Left ventricle myocardium superior (tissue), 1 donor: Measurements from ENCODE around the gene CYP11A1. TPM values are rescaled to one million over a fixed set of nuclear protein-coding genes. Genes with fewer than 3 reads are reported as not detected.

Source experiments
- ATAC-seq: fragments of 200-7000 bp; cut with Tn5 transposase; one replicate; pipeline ENCODE4 v1.9.1; 2020; ENCODE audit warnings: mild to moderate bottlenecking, moderate library complexity
- DNase-seq: peaks from one replicate; pipeline ENCODE4 v3.0.0-alpha.2; 2020
- intact Hi-C: fragments of 100-400 bp; cut with micrococcal nuclease; formaldehyde crosslinking; loops from one replicate; pipeline ENCODE4 v1.11.0; 2022
- long read RNA-seq: library from polyadenylated mRNA; unstranded; transcript quantifications from one replicate; pipeline ENCODE4 v2.0.0, GENCODE V29; 2021
- total RNA-seq: library from RNA; stranded (reverse); fragmentation: NEBNext Ultra II Directional; extraction: Animal tissue kit (Norgen Biotek cat#: 25700); gene quantifications from one replicate; pipeline ENCODE4 v1.2.1, GENCODE V29; 2021
- donor health status: DM: no; HTN: yes; CAD: no; lungs with severe emphysema.

The CYP11A1 gene
- 0.55 TPM for total RNA-seq
- long read RNA-seq, partial matches to known transcripts, result 0 of 1 reads
- long read RNA-seq, other reads (novel, unspliced or antisense), result 1 of 1 reads

- ATAC-seq, result no peak
- intact Hi-C loops, result no loop called here
- no peak for DNase-seq
These were observed at the start of gene CYP11A1 for GRCh38 chr15:74367296-74367854. CYP11A1 (minus strand) TSS chr15:74367646; CDS start chr15:74367585, 61 bp downstream.

- DNase-seq (peak; percentile 49), ATAC-seq (peak; percentile 50)
- intact Hi-C loops, result no loop called here
These were observed 49.8 kb upstream of the CYP11A1 start for GRCh38 chr15:74417225-74417624.

GRCh38 chr15:74415966-74416916 lies 48.8 kb upstream of the CYP11A1 start:
- no peak for DNase-seq
- intact Hi-C loops, result no loop called here
- ATAC-seq, result no peak

- ATAC-seq (no peak), DNase-seq (no peak)
- intact Hi-C loops, result no loop called here
These were observed 47.3 kb upstream of the CYP11A1 start for GRCh38 chr15:74414603-74415338.

GRCh38 chr15:74414081-74414580 lies 46.7 kb upstream of the CYP11A1 start:
- ATAC-seq, result no peak
- DNase-seq, result no peak

GRCh38 chr15:74413350-74414080 lies 46.1 kb upstream of the CYP11A1 start:
- no peak for DNase-seq
- ATAC-seq, result no peak
- intact Hi-C loops, result no loop called here

More at GRCh38 chr15:74414081-74414580, 46.7 kb upstream of the CYP11A1 start:
- intact Hi-C loops, result no loop called here

- intact Hi-C loops, result no loop called here
These were observed 44.7 kb upstream of the CYP11A1 start for GRCh38 chr15:74412159-74412558.

GRCh38 chr15:74411686-74412085 lies 44.2 kb upstream of the CYP11A1 start:
- DNase-seq (no peak), ATAC-seq (no peak)
- intact Hi-C loops, result no loop called here

More at GRCh38 chr15:74412159-74412558, 44.7 kb upstream of the CYP11A1 start:
- ATAC-seq (no peak), DNase-seq (no peak)

GRCh38 chr15:74410502-74410901 lies 43.1 kb upstream of the CYP11A1 start:
- ATAC-seq (no peak), DNase-seq (no peak)
- intact Hi-C loops, result no loop called here

GRCh38 chr15:74409225-74409624 lies 41.8 kb upstream of the CYP11A1 start:
- ATAC-seq, result no peak
- DNase-seq, result no peak
- intact Hi-C loops, result no loop called here

- intact Hi-C loops, result no loop called here
- ATAC-seq, result no peak
- DNase-seq, result no peak
These were observed 41.4 kb upstream of the CYP11A1 start for GRCh38 chr15:74408815-74409214.

- intact Hi-C loops, result no loop called here
- ATAC-seq (no peak), DNase-seq (no peak)
These were observed 40.9 kb upstream of the CYP11A1 start for GRCh38 chr15:74408385-74408784.

- ATAC-seq, result no peak
These were observed 39.7 kb upstream of the CYP11A1 start for GRCh38 chr15:74406992-74407705.

GRCh38 chr15:74406517-74406916 lies 39.1 kb upstream of the CYP11A1 start:
- DNase-seq, result no peak

More at GRCh38 chr15:74406992-74407705, 39.7 kb upstream of the CYP11A1 start:
- no peak for DNase-seq
- intact Hi-C loops, result no loop called here

GRCh38 chr15:74405823-74406222 lies 38.4 kb upstream of the CYP11A1 start:
- DNase-seq (no peak), ATAC-seq (no peak)
- intact Hi-C loops, result no loop called here

More at GRCh38 chr15:74406517-74406916, 39.1 kb upstream of the CYP11A1 start:
- intact Hi-C loops, result no loop called here
- ATAC-seq, result no peak

GRCh38 chr15:74403991-74404563 lies 36.6 kb upstream of the CYP11A1 start:
- DNase-seq, result no peak
- peak; percentile 26 for ATAC-seq

GRCh38 chr15:74403588-74403919 lies 36.1 kb upstream of the CYP11A1 start:
- ATAC-seq, result no peak
- intact Hi-C loops, result no loop called here
- no peak for DNase-seq

More at GRCh38 chr15:74403991-74404563, 36.6 kb upstream of the CYP11A1 start:
- intact Hi-C loops, result no loop called here
